CD4-positive, alpha-beta T cell treated with Interleukin-15 for 4 hours (primary cell): ENCODE data around the gene KCNIP1.

Source experiments
- DNase-seq: peaks from one replicate; pipeline ENCODE4 v3.0.0-alpha.2; 2020; ENCODE audit warnings: low spot score

Gene KCNIP1

DNA sequence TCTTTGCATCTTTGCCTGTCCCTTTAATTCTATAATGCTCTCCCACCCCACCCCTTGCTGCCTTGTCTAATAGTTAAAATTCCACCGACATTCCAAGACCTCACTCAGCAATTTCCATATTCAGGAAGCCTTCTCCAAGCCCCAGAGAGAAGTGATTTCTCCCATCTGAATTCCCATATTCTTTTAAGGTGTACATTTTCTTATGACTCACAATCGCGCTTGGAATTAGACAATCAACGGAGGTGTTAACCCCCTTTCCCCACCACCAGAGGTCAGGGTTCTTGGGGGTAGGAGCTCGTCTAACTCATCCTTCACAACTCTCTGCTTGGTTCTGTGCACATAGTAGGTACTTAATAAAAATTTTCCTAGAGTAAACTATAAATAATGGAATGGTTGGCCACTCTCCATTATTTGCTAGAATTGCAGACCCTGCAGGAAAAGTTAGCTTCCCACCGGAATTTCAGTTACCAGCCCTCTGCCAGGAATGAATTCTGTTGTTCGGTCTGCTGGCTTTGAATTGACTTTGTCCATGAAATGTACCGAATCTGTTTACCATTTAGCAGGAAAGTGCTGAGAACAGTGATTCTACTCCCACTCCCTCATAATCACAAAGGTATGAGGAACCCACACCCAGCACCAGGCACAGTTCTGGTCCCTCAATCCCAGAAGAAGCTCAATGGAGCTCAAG lies 5.0 kb downstream of the KCNIP1 start:
- DNase-seq, result no peak

GRCh38 chr5:170509348-170509660 lies 5.5 kb downstream of the KCNIP1 start:
- DNase-seq, result no peak

DNA sequence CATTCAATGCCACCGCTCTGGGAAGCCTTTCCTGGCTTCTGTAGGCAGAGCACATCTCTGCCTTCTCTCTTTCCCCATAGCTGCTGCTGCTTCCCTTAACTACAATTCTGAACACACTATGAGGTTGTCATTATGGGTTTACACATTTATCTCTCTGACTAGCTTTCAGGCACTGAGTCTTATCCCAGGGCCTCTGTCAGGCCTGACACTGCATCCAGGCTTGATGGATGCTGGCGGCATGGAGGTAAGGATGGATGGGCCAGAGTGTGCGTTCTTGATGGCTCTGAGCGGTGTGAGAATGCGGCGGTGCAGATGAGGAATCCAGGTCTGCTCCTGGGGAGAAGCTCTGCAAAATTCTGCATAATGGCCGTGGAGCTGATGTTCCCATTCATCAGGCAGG lies 6.3 kb downstream of the KCNIP1 start:
- no peak for DNase-seq

GRCh38 chr5:170510559-170510958 lies 6.7 kb downstream of the KCNIP1 start:
- DNase-seq, result no peak

DNA sequence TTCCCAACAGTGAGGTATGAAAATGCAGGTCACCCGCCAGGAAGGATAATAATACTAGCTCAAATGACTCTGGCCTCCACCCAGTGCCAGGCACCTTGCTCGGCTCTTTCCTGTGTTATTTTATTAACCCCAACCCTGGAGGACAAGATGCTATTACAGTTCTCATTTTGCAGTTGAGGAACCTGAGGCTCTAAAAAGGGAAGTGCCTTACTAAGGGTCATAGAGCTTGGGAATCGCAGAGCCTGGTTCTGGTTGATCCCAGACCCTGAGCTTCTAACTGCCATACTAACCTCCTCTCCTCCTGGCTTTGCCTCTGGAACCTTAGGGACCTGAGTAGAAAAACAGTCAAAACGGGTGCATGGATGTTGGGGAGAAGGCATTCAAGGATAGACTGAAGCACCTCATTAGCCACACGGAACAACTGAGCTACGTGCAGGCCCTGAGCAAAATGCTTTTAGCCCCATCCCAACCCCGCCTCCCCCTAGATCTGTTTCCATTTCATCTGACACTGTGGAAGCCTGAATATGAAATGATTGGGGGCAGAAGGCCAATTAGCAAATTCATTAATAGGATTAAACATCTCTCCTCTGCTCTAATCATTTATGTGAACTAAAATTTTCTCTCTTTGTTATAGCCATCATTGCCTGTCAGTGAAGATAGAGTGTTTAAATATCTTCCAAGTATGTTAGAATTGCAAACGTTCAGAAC lies 7.9 kb downstream of the KCNIP1 start:
- DNase-seq, result no peak

DNA sequence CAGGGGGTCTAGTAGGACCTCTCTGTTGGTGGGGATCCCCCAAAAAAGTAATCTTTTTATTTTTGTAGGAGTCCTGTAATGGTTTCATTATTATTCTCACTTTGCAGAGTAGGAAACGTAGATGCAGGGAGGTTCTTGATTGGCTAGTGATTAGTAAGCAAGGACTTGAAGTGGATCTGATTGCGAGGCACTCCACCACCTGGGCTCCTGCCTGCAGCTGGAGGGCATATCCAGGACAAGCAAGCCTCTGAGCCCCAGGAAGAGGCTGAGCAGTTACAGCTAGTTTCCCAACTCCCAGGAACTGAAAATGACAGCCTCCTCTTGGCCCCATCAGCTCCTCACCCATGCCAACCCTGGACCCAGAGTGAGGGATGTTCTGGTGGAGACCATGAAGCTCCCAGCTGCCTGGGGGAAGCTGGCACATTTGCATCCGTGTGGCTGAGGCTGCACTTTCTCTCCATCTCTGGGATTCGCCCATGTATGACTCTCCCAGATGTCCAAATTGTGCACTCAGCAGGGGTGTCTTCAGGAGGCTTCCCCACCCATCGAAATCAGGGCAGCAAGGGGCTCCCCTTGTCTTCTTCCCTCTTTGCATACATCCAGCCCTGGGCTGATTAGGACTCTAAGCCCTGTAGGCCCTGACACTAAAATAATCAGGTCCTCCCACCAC lies 10.2 kb downstream of the KCNIP1 start:
- no peak for DNase-seq

- no peak for DNase-seq
Observed at GRCh38 chr5:170517411-170517810, 13.6 kb downstream of the KCNIP1 start.

GRCh38 chr5:170518277-170518676 lies 14.5 kb downstream of the KCNIP1 start:
- no peak for DNase-seq

GRCh38 chr5:170519549-170519948 lies 15.7 kb downstream of the KCNIP1 start:
- DNase-seq, result no peak

DNA sequence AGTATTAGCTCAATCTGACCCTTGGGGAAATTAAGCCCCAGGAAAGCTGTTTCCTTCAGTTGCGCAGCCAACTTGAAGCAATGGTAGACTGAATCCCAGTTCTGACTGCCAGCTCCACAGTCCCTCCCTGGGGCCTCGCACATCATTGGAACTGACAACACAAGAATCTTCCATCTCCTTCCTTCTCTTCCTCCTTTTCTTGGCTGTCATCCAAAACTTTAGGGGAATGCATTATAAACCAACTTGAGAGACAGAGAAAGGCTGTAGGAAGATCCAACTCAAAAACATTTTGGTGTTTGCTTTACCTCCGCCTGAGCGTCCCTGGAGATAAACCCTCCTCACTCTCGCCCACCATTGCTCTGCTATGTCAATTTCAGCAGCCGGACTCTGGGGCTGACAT lies 16.6 kb downstream of the KCNIP1 start:
- DNase-seq, result no peak

GRCh38 chr5:170522211-170523141 lies 18.7 kb downstream of the KCNIP1 start:
- DNase-seq, result no peak

DNA sequence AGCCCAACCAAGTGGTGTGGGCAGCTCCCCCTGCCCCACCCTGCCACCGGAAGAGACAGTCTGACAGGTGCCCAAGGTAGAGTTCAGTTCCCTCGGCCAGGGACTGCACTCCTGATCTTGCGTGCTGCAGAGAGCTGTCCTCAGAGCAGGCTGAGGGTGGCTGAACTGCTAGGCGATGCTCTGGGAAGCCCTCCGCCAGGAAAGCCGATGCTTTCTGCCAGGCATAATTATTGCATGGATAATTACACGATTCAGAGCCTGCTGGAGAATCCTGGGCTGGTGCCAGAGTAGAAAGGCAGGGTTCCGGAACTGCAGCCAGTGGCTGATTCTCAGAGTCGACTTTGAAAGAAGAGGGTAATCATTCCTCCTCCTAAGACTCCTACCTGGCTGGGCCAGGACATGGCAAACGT lies 19.3 kb downstream of the KCNIP1 start:
- DNase-seq, result no peak

- no peak for DNase-seq
Observed at GRCh38 chr5:170523830-170524229, 20.0 kb downstream of the KCNIP1 start.

GRCh38 chr5:170524576-170524975 lies 20.8 kb downstream of the KCNIP1 start:
- no peak for DNase-seq

DNA sequence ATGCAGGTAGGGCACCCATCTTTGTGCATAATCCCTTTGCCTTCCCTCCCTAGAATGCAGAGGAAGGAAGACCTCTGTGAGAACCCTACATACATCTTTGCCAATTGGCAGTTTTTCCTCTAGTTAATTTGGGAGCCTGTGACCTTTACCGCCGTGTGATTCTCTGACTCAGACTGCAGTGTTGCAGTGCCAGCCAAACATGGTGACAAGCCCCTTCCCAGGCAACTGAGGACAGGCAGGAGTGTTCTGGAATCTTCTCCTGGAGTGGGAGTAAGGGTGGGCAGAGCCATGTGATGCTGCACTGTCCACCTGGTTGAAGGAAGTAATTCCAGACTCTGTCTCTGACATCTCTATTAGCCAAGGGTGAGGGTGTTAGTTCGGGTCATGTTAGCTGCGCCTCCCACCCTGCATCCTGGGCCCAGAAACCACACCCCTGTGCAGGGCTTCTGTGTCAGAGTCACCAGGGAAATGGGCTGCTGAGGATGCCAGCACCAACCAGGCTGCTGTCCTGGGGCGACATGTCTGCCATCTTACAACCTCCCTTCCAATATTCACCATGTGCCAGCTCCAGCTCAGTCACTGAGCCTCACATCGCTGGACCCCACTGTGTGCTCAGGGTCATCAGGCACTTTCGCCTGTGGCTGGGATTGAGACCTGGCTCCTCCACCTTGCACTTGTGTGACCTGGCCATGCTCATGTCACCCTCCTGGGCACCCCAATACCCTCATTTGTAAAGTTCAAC lies 21.8 kb downstream of the KCNIP1 start:
- DNase-seq, result no peak

GRCh38 chr5:170527991-170528390 lies 24.2 kb downstream of the KCNIP1 start:
- DNase-seq, result no peak

DNA sequence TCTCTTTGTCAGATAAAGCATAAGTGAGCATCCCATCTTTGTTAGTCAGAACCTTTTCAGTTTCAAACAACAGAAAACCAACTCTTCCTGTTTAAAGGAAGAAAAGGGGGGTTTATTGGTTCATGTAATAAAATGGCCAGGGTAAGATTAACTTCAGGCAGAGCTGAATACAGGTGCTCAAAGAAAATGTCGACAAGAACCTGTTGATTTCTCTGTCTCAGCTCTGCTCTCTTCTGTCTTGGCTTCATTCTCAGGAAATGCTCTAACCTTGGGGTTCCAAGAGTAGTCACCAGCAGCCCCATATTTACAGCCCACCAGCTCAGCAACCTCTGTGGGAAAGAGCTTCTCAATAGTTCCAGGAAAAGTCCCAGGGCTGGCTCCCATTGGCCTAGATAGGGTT lies 25.2 kb downstream of the KCNIP1 start:
- no peak for DNase-seq

GRCh38 chr5:170532935-170533334 lies 29.1 kb downstream of the KCNIP1 start:
- DNase-seq, result no peak

GRCh38 chr5:170533383-170533782 lies 29.6 kb downstream of the KCNIP1 start:
- DNase-seq, result no peak

GRCh38 chr5:170534177-170534576 lies 30.4 kb downstream of the KCNIP1 start:
- no peak for DNase-seq

DNA sequence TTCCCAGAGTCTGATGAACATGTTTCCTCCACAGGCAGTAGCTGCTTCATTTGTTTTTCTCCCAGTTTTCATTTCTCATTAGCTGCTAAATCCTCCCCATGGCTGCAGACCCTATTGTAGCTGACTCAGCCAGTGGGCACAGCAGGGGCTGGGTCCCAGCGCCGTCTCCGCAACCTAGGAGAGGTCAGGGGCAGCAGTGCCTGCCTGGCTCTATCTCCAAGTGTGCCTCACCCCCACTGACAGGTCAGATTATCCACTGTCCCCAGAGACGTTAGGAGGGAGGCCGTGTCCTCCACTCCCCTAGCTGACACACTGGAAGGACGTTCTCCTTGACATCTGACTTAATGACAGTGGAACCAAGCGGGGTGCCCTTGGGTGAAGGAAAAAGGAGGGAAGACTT lies 31.1 kb downstream of the KCNIP1 start:
- no peak for DNase-seq

- DNase-seq, result no peak
Observed at GRCh38 chr5:170536525-170536924, 32.7 kb downstream of the KCNIP1 start.
